Mucosa of descending colon (tissue), 3 donors: Measurements from ENCODE around the gene ZNF157. TPM values are rescaled to one million over a fixed set of nuclear protein-coding genes. Genes with fewer than 3 reads are reported as not detected.

Experiments
- ATAC-seq: fragments of 200-7000 bp; cut with Tn5 transposase; one replicate; pipeline ENCODE4 v1.9.1; 2020; ENCODE audit warnings: mild to moderate bottlenecking, moderate library complexity
- DNase-seq, 3 donors: peaks; one replicate each; pipeline ENCODE4 v3.0.0-alpha.2; 2020
- H3K36me3 ChIP-seq: fragments of 200-600 bp; one replicate; pipeline ENCODE4 v1.8.0; 2021; ENCODE audit warnings: low read depth, mild to moderate bottlenecking
- H3K4me1 ChIP-seq: fragments of 200-600 bp; one replicate; pipeline ENCODE4 v1.8.0; 2021; ENCODE audit warnings: low read depth, mild to moderate bottlenecking
- H3K4me3 ChIP-seq: fragments of 200-600 bp; one replicate; pipeline ENCODE4 v1.8.0; 2021; ENCODE audit warnings: mild to moderate bottlenecking
- H3K9me3 ChIP-seq: fragments of 200-600 bp; one replicate; pipeline ENCODE4 v1.8.0; 2021; ENCODE audit warnings: mild to moderate bottlenecking
- CTCF ChIP-seq: fragments of 200-600 bp; IDR thresholded peaks from one replicate; pipeline ENCODE4 v1.8.0; 2022; ENCODE audit warnings: antibody characterized with exemption, mild to moderate bottlenecking
- intact Hi-C, 2 donors: fragments of 100-400 bp; cut with DNase I in 1 of 2; cut with micrococcal nuclease in 1 of 2; formaldehyde crosslinking; loops; one replicate each; pipeline versions ENCODE4 v1.11.0 to v1.11.1; 2022; cut with DNase I, micrococcal nuclease
- total RNA-seq, 3 donors: library from RNA; stranded (reverse); fragmentation: NEBNext Ultra II Directional in 2 of 3; extraction: Animal tissue kit (Norgen Biotek cat#: 25700) in 2 of 3; gene quantifications; one replicate each; pipeline versions ENCODE4 v1.2.1 to v1.2.4, GENCODE V29; 2021 to 2023
- donor health status: DM: no; HTN: no; CAD: no; lungs with moderate emphysema.
- donor health status: DM: no; HTN: no; CAD: no.
- donor health status: DM: no; HTN: yes; CAD: no.

The ZNF157 gene
- total RNA-seq, 3 donors from 2014 or later, result 0.51 TPM; not detected in 2

- no peak for TF ChIP-seq CTCF
- Histone ChIP-seq H3K9me3 (no peaks in the 10 kb centered on the region), H3K4me3 (no peak overlapping the region), H3K4me1 (no peaks in the 10 kb centered on the region), H3K36me3 (no peaks in the 10 kb centered on the region)
- intact Hi-C loops, result no loop called here
- ATAC-seq (no peak), DNase-seq (no peak)
Measured at GRCh38 chrX:47358387-47359065, 11.9 kb upstream of the ZNF157 start.

- DNase-seq (no peak), ATAC-seq (no peak)
- TF ChIP-seq CTCF, result no peak
Measured at GRCh38 chrX:47360423-47361179, 9.8 kb upstream of the ZNF157 start.

GRCh38 chrX:47361538-47362511 lies 8.6 kb upstream of the ZNF157 start:
- Histone ChIP-seq H3K4me3 (no peak overlapping the region), H3K36me3 (no peaks in the 10 kb centered on the region), H3K9me3 (no peaks in the 10 kb centered on the region), H3K4me1 (no peaks in the 10 kb centered on the region)
- intact Hi-C loops, result no loop called here
- no peak for TF ChIP-seq CTCF
- DNase-seq (peak; percentile 48 to 65 (median 49)), ATAC-seq (peak; percentile 82)

More at GRCh38 chrX:47360423-47361179, 9.8 kb upstream of the ZNF157 start:
- Histone ChIP-seq H3K36me3 (no peaks in the 10 kb centered on the region), H3K4me3 (no peak overlapping the region), H3K9me3 (no peaks in the 10 kb centered on the region), H3K4me1 (no peaks in the 10 kb centered on the region)
- intact Hi-C loops, result no loop called here

- Histone ChIP-seq H3K36me3 (no peaks in the 10 kb centered on the region), H3K4me3 (no peak overlapping the region), H3K9me3 (no peaks in the 10 kb centered on the region), H3K4me1 (no peaks in the 10 kb centered on the region)
- ATAC-seq, result peak; percentile 75
- peak; percentile 48 to 60 (median 51) for DNase-seq
- intact Hi-C loops, result no loop called here
- TF ChIP-seq CTCF, result no peak
Measured at GRCh38 chrX:47366041-47366722, 4.2 kb upstream of the ZNF157 start.

GRCh38 chrX:47373198-47373597 lies 2.8 kb downstream of the ZNF157 start:
- ATAC-seq, result no peak
- TF ChIP-seq CTCF, result no peak
- intact Hi-C loops, result no loop called here
- DNase-seq, result no peak
- no peaks in the 10 kb centered on the region for H3K36me3 ChIP-seq
- H3K4me1 ChIP-seq, result no peaks in the 10 kb centered on the region
- no peaks in the 10 kb centered on the region for H3K9me3 ChIP-seq
- no peak overlapping the region for H3K4me3 ChIP-seq
